Esophagus squamous epithelium (tissue), 5 donors: ENCODE results near the gene KLKB1. TPM values are rescaled to one million over a fixed set of nuclear protein-coding genes. Genes with fewer than 3 reads are reported as not detected.

Experiments
- DNase-seq: peaks from one replicate; lab custom pipeline; 2025; lab: John Stamatoyannopoulos, UW
- H3K27ac ChIP-seq, 4 donors: fragments of 200-600 bp; sonication (generic); one replicate each; pipeline ENCODE4 v1.5.1; 2016 to 2019; ENCODE audit warnings: mild to moderate bottlenecking in 1 of 4
- H3K27me3 ChIP-seq, 4 donors: fragments of 200-600 bp; sonication (generic); 1 replicate in 3 of 4; 2 replicates in 1 of 4; pipeline versions ENCODE4 v1.5.1 to v1.6.0; 2017 to 2021; ENCODE audit warnings: antibody characterized with exemption in 1 of 4
- H3K36me3 ChIP-seq, 3 donors: fragments of 200-600 bp; sonication (generic); one replicate each; pipeline ENCODE4 v1.5.1; 2016 to 2019
- H3K4me1 ChIP-seq, 3 donors: fragments of 200-600 bp; sonication (generic); one replicate each; pipeline ENCODE4 v1.5.1; 2017 to 2019
- H3K4me3 ChIP-seq, 4 donors: fragments of 200-600 bp; sonication (generic); 1 replicate in 3 of 4; 2 replicates in 1 of 4; pipeline ENCODE4 v1.5.1; 2016 to 2019; ENCODE audit warnings: mild to moderate bottlenecking in 2 of 4, moderate library complexity in 1 of 4
- H3K9me3 ChIP-seq, 3 donors: fragments of 200-600 bp; sonication (generic); one replicate each; pipeline ENCODE4 v1.5.1; 2016 to 2019
- CTCF ChIP-seq, 6 experiments: fragments of 450-650 bp in 4 of 6; fragments of 200-600 bp in 2 of 6; sonication (generic) in 2 of 6; IDR thresholded peaks; one replicate each; pipeline ENCODE4 v1.5.1; 2016 to 2019; ENCODE audit warnings: antibody characterized with exemption in 6 of 6, mild to moderate bottlenecking in 4 of 6, moderate library complexity in 4 of 6
- POLR2A ChIP-seq, 4 donors: fragments of 450-650 bp; IDR thresholded peaks; one replicate each; pipeline ENCODE4 v1.6.1; 2017; ENCODE audit warnings: antibody characterized with exemption in 4 of 4, mild to moderate bottlenecking in 4 of 4, moderate library complexity in 3 of 4
- WGBS, 2 donors: methylation state at CpG; one replicate each; pipeline ENCODE4 v1.1.5; 2018; 5-methylcytosine and 5-hydroxymethylcytosine counted together
- intact Hi-C: fragments of 100-400 bp; cut with DNase I; formaldehyde crosslinking; loops from one replicate; pipeline ENCODE4 v1.15.0; 2022
- total RNA-seq, 4 donors: library from RNA; depleted of rRNA; stranded (reverse); fragments of >200 nt; gene quantifications; one replicate each; pipeline ENCODE4 v1.1.0, GENCODE V29; 2016
- donor health status: DM: yes; HTN: yes; CAD: no.

The KLKB1 gene
- total RNA-seq, 4 donors from 2014 or later: 0.57 to 2.0 TPM; not detected in 2

- 88 to 92% methylated on average over 2 of the region's 3 CpGs for WGBS, 2 donors
- intact Hi-C loops: no loop called here
These were observed 652 bp upstream of the KLKB1 start for GRCh38 chr4:186226521-186227189.

DNA sequence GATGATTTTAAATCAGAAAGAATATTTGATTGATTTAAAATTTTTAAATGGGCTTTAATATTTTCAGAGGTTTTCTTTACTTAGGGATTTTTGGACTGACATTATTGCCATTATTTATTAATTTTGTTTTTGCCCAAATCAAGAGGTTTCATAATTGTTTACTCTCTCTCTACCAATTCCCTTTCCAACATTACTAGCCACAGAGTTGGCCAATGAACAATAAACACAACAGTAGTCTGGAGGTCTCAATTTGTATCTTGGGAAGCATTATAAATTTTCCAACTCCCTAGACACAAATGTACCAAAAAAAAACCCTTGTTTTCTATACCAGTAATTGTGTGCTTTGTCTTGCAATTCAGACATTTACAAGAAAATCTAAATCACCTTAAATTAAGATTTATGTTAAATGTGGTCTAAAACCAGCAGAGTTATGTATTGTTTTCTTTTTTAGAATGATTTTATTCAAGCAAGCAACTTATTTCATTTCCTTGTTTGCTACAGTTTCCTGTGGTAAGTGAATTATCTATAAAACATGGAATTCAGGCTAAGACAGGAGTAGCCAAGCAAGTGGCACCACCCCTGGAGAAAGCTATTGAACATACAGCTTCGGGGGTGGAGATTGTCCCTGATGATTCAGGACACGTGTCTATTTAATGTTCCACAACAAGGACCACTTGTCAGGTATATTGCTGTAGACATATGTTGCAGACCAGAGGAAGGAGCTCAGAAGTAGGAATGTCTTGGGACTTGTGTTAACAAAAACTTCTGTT lies 622 bp downstream of the KLKB1 start:
- Histone ChIP-seq H3K36me3 (no peaks in the 10 kb centered on the region), H3K4me1 (no peaks in the 10 kb centered on the region), H3K4me3 (no peak overlapping the region), H3K27me3 (no peaks in the 10 kb centered on the region), H3K27ac (no peak overlapping the region), H3K9me3 (no peaks in the 10 kb centered on the region)
- TF ChIP-seq POLR2A (IDR thresholded peaks at IDR 0.05): no peak
- 25 to 28% methylated on average over 2 of the region's 2 CpGs for WGBS, 2 donors
- DNase-seq: no peak
- intact Hi-C loops: no loop called here

More at GRCh38 chr4:186226521-186227189, 652 bp upstream of the KLKB1 start:
- Histone ChIP-seq H3K9me3 (no peaks in the 10 kb centered on the region), H3K27ac (no peak overlapping the region), H3K4me1 (no peaks in the 10 kb centered on the region), H3K4me3 (no peak overlapping the region), H3K27me3 (no peaks in the 10 kb centered on the region), H3K36me3 (no peaks in the 10 kb centered on the region)
- TF ChIP-seq CTCF (IDR thresholded peaks at IDR 0.05): no peak
- TF ChIP-seq POLR2A (IDR thresholded peaks at IDR 0.05): no peak
- no peak for DNase-seq

DNA sequence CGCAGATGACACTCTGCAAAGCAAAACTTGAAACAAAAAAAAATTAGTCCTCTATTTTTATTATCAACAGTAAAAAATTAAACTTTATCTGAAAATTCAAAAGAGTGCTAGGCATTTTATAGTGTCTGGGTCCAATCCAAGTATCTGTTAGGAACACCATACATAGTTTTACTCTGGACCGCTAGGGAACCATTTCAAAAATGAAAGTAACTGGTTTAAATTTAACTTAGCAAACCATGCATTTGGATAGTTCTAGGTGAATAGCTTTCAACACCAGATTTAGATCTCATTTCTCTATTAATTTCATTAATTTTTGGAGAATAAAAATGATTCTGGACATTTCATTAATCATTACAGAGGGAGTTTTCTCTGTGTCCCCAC lies 1.2 kb downstream of the KLKB1 start:
- no peaks in the 10 kb centered on the region for H3K27me3 ChIP-seq
- no peaks in the 10 kb centered on the region for H3K9me3 ChIP-seq
- DNase-seq: no peak
- no peak overlapping the region for H3K4me3 ChIP-seq
- intact Hi-C loops: no loop called here
- no peaks in the 10 kb centered on the region for H3K4me1 ChIP-seq
- TF ChIP-seq CTCF (IDR thresholded peaks at IDR 0.05) (no peak), POLR2A (IDR thresholded peaks at IDR 0.05) (no peak)
- no peaks in the 10 kb centered on the region for H3K36me3 ChIP-seq
- 81 to 82% methylated on average over 2 of the region's 2 CpGs for WGBS, 2 donors
- no peak overlapping the region for H3K27ac ChIP-seq

- H3K36me3 ChIP-seq: no peaks in the 10 kb centered on the region
- intact Hi-C loops: no loop called here
- H3K9me3 ChIP-seq: no peaks in the 10 kb centered on the region
- H3K4me1 ChIP-seq: no peaks in the 10 kb centered on the region
- DNase-seq: no peak
- TF ChIP-seq POLR2A (IDR thresholded peaks at IDR 0.05): no peak
- no peak for TF ChIP-seq CTCF (IDR thresholded peaks at IDR 0.05)
- no peak overlapping the region for H3K4me3 ChIP-seq
- no peaks in the 10 kb centered on the region for H3K27me3 ChIP-seq
- WGBS, 2 donors: 44 to 58% methylated on average over 2 of the region's 2 CpGs
- no peak overlapping the region for H3K27ac ChIP-seq
These were observed 7.1 kb downstream of the KLKB1 start for GRCh38 chr4:186234367-186234766.

- 75 to 84% methylated on average over 4 of the region's 4 CpGs for WGBS, 2 donors
These were observed 8.8 kb downstream of the KLKB1 start for GRCh38 chr4:186236126-186236525.

More at GRCh38 chr4:186236126-186236525, 8.8 kb downstream of the KLKB1 start:
- Histone ChIP-seq H3K4me3 (no peak overlapping the region), H3K4me1 (no peaks in the 10 kb centered on the region), H3K27me3 (no peaks in the 10 kb centered on the region), H3K9me3 (no peaks in the 10 kb centered on the region), H3K27ac (no peak overlapping the region), H3K36me3 (no peaks in the 10 kb centered on the region)
- TF ChIP-seq CTCF (IDR thresholded peaks at IDR 0.05) (no peak), POLR2A (IDR thresholded peaks at IDR 0.05) (no peak)
- no peak for DNase-seq
- intact Hi-C loops: no loop called here
